BJ (cell line): Measurements from ENCODE around the gene COL5A1. TPM values are rescaled to one million over a fixed set of nuclear protein-coding genes. Genes with fewer than 3 reads are reported as not detected.

Source experiments
- CTCF ChIA-PET: fragments of 350-600 bp; formaldehyde crosslinking; extraction: SDS; loops from one replicate; lab custom pipeline; 2021; ENCODE audit warnings: antibody characterized with exemption, inconsistent platforms; lab: Yijun Ruan, JAX
- POLR2A ChIA-PET: fragments of 300-600 bp; sonication (Branson Sonifier 250); formaldehyde crosslinking; extraction: SDS; loops from one replicate; lab custom pipeline; 2021; ENCODE audit warnings: antibody characterized with exemption; lab: Charles Lee
- DNase-seq: peaks from one replicate; pipeline ENCODE4 v3.0.0-alpha.2; 2011; ENCODE audit warnings: low read depth
- H3K27me3 ChIP-seq: 2 replicates; pipeline ENCODE4 v1.6.0; 2011; ENCODE audit warnings: low read length; ENCODE audit not compliant: control insufficient read depth, insufficient read depth
- H3K36me3 ChIP-seq: 2 replicates; pipeline ENCODE4 v1.5.1; 2011; ENCODE audit warnings: low read length; ENCODE audit not compliant: control insufficient read depth, insufficient read depth
- H3K4me3 ChIP-seq: 2 replicates; pipeline ENCODE4 v1.5.1; 2011; ENCODE audit warnings: low read depth, mild to moderate bottlenecking, control low read depth, low read length
- CTCF ChIP-seq: IDR thresholded peaks from 2 replicates; pipeline ENCODE4 v1.5.1; 2011; ENCODE audit warnings: low read depth, mild to moderate bottlenecking, control low read depth, inconsistent platforms, low read length, moderate library complexity; ENCODE audit not compliant: insufficient read depth
- polyA plus RNA-seq: library from polyadenylated mRNA; depleted of rRNA; stranded (reverse); fragments of >200 nt; gene quantifications from 2 replicates; pipeline ENCODE4 v1.2.3, GENCODE V29; 2011

The COL5A1 gene
- polyA plus RNA-seq, 1 experiment, result 251 TPM

- ChIA-PET POLR2A (no interaction called here), CTCF (interaction anchor here (0.8 kb wide), 1 partner anchor 11 kb away, joined by 3 read pairs; no protein-coding TSS in a partner anchor)
- Histone ChIP-seq H3K4me3 (no peak overlapping the region), H3K36me3 (no peaks in the 10 kb centered on the region), H3K27me3 (no peaks in the 10 kb centered on the region)
- TF ChIP-seq CTCF, result no peak
- no peak for DNase-seq
Observed at GRCh38 chr9:134619448-134619982, 22.1 kb upstream of the COL5A1 start.

GRCh38 chr9:134619983-134620661 lies 21.5 kb upstream of the COL5A1 start:
- CTCF ChIA-PET, result interaction anchor here (0.6 to 0.8 kb wide), 2 partner anchors 9 to 11 kb away, joined by 3 read pairs; no protein-coding TSS in a partner anchor
- no peak overlapping the region for H3K4me3 ChIP-seq

GRCh38 chr9:134620751-134621557 lies 20.6 kb upstream of the COL5A1 start:
- DNase-seq, result no peak
- no peak for TF ChIP-seq CTCF
- Histone ChIP-seq H3K36me3 (no peaks in the 10 kb centered on the region), H3K27me3 (no peaks in the 10 kb centered on the region), H3K4me3 (no peak overlapping the region)
- POLR2A ChIA-PET, result no interaction called here
- CTCF ChIA-PET, result interaction anchor here (0.6 to 0.8 kb wide), 2 partner anchors 8 to 12 kb away, joined by 3 read pairs; no protein-coding TSS in a partner anchor

More at GRCh38 chr9:134619983-134620661, 21.5 kb upstream of the COL5A1 start:
- no peak for DNase-seq
- H3K27me3 ChIP-seq, result no peaks in the 10 kb centered on the region
- no peaks in the 10 kb centered on the region for H3K36me3 ChIP-seq
- TF ChIP-seq CTCF, result no peak
- POLR2A ChIA-PET, result no interaction called here

- no peaks in the 10 kb centered on the region for H3K27me3 ChIP-seq
- DNase-seq, result no peak
- H3K36me3 ChIP-seq, result no peaks in the 10 kb centered on the region
- H3K4me3 ChIP-seq, result no peak overlapping the region
- ChIA-PET CTCF (no interaction called here), POLR2A (no interaction called here)
- no peak for TF ChIP-seq CTCF
Observed at GRCh38 chr9:134621558-134622110, 20.0 kb upstream of the COL5A1 start.

GRCh38 chr9:134622896-134623257 lies 18.7 kb upstream of the COL5A1 start:
- no peak for DNase-seq
- POLR2A ChIA-PET, result no interaction called here
- Histone ChIP-seq H3K36me3 (no peaks in the 10 kb centered on the region), H3K4me3 (no peak overlapping the region), H3K27me3 (no peaks in the 10 kb centered on the region)
- CTCF ChIA-PET, result no interaction called here
- TF ChIP-seq CTCF, result no peak
